ENCODE measurements around the gene SH3PXD2A.

GRCh38 chr10:103885617-103886016 is 30.2 kb upstream of the SH3PXD2A start:
- TF ChIP-seq RCOR1 (IDR thresholded peaks at IDR 0.05; ENCODE audit: insufficient replicate concordance, low read length), result no peak
- no peak for TF ChIP-seq CTCF (conservative IDR thresholded peaks at IDR 0.05; ENCODE audit: low read depth, low read length)
- no peak for TF ChIP-seq RAD21 (IDR thresholded peaks at IDR 0.05; ENCODE audit: low read length)
- no peak for TF ChIP-seq CEBPB (IDR thresholded peaks at IDR 0.05; ENCODE audit: low read depth, low read length)
